ENCODE data around the gene NFKB2.

The NFKB2 gene

DNA sequence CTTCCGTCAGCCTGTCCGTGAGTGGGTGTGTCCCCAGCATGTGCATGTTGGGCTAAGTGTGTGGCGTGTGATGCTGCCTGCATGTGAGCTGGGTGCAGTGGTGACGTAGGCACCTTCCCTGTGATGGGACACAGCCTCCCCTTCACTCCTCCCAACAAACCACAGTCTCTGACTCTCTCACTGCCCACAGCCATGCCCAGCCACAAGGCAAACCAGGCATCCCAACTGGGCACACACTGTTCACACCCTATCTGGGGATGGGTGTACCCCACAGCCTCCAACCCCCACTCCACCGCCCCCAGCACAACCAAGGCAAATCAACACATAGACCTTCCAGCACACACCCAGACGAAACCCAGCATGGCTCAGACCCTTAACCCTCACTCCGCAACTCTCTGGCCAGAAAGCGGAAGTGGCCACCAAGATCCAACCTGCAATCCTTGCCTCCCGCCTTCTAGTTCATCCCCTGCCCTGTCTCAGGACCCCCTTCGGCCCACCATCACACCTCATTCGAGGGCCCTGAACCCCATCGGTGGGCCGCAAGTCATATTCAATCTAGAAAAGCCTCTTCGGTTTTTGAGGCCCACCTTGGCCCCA is 12.7 kb downstream of the NFKB2 start:
- H3K27me3 Mint-ChIP-seq (ENCODE audit: low read depth, poor library complexity), result peaks cover 72% of the 10 kb centered on the region
- no peak overlapping the region for H3K27ac Mint-ChIP-seq
- H3K4me3 Mint-ChIP-seq, result peak overlapping the region; percentile 64
- no peaks in the 10 kb centered on the region for H3K36me3 Mint-ChIP-seq (ENCODE audit: low read depth)
- TF ChIP-seq, protein P1, sequence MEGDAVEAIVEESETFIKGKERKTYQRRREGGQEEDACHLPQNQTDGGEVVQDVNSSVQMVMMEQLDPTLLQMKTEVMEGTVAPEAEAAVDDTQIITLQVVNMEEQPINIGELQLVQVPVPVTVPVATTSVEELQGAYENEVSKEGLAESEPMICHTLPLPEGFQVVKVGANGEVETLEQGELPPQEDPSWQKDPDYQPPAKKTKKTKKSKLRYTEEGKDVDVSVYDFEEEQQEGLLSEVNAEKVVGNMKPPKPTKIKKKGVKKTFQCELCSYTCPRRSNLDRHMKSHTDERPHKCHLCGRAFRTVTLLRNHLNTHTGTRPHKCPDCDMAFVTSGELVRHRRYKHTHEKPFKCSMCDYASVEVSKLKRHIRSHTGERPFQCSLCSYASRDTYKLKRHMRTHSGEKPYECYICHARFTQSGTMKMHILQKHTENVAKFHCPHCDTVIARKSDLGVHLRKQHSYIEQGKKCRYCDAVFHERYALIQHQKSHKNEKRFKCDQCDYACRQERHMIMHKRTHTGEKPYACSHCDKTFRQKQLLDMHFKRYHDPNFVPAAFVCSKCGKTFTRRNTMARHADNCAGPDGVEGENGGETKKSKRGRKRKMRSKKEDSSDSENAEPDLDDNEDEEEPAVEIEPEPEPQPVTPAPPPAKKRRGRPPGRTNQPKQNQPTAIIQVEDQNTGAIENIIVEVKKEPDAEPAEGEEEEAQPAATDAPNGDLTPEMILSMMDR (IDR thresholded peaks at IDR 0.05), result no peak
- no peak for DNase-seq
- H3K4me1 Mint-ChIP-seq, result peaks cover 31% of the 10 kb centered on the region
- H3K9me3 Mint-ChIP-seq, result no peaks in the 10 kb centered on the region

GRCh38 chr10:102408728-102409603 is 13.5 kb downstream of the NFKB2 start:
- no peak overlapping the region for H3K27ac Mint-ChIP-seq
- DNase-seq, result peak; percentile 75
- peak overlapping the region; percentile 79 for H3K4me3 Mint-ChIP-seq
- TF ChIP-seq, protein P1 (IDR thresholded peaks at IDR 0.05), result no peak
- H3K27me3 Mint-ChIP-seq (ENCODE audit: low read depth, poor library complexity), result peaks cover 79% of the 10 kb centered on the region
- no peaks in the 10 kb centered on the region for H3K9me3 Mint-ChIP-seq
- H3K36me3 Mint-ChIP-seq (ENCODE audit: low read depth), result no peaks in the 10 kb centered on the region
- H3K4me1 Mint-ChIP-seq, result peaks cover 32% of the 10 kb centered on the region

DNA sequence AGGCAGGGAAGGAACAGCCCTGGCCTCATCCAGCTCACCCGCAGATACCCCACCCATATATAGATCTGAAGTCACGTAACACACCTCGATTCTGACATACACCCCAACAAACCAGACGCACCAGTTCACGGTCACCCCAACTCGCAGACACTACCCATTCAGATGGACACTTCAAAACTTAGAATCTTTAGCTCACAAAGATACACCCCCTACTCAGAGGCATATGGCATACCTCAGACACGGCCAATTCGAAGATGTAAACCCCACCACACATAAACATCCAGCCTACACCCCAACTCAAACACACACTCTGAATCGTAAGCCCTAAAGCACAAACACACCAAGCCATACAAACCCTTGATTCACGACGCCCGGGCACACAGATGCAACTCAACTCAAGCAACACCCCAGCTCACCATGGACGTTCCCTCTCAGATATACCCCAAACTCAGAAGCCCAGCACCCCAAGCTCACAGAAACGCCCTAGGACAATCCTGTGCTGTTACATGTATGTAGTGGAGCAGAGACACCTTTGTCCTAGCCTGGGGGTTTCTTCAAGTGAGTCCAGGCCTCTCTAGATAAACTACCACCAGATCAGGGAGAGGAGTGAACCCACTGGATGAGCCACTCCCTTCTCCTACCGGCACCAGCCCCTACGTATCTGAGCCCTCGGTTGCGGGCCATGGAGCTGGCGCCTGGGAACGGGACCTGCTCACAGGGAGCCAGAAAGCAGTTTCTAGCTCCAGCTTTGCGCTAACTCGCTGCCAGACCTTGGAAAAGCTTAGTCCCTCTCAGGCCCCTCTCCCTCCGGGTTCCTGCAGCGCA is 14.3 kb downstream of the NFKB2 start:
- Mint-ChIP-seq H3K9me3 (no peaks in the 10 kb centered on the region), H3K4me1 (peaks cover 32% of the 10 kb centered on the region)

DNA sequence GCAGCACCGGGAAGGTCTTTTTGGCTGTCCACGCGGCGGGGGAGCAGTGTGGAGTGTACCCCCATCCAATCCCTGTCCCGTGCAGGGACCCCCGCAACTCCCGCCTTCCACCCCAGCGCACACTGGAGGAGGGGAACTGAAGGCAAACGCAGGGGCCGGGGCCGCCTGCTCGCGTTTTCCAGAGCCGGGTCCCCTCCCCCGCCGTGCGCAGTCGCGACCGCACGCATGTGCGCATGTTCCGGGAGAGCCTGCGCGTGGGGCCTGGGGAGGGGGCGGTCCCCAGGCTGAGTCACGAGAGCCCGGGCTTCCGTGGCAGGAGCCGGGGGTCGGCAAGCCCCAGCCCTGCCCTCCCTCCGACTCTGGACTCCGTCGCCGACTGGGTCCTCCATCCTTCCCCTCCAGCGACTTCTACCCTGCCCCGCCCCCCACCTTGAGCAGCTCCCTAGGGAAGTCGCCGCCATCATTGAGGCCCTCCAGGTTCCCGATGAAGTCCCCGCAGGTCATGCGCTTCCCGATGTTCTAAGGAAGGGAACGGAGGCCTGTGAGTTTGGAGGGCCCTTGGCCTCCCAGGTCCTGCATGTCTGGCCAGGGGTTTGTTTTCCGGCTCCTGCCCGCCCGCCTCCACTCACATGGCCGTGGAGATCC is 15.0 kb downstream of the NFKB2 start:
- H3K27me3 Mint-ChIP-seq (ENCODE audit: low read depth, poor library complexity), result peaks cover 89% of the 10 kb centered on the region
- H3K36me3 Mint-ChIP-seq (ENCODE audit: low read depth), result no peaks in the 10 kb centered on the region
- H3K4me1 Mint-ChIP-seq, result peaks cover 32% of the 10 kb centered on the region
- peak; percentile 64 for DNase-seq
- TF ChIP-seq, protein P1 (IDR thresholded peaks at IDR 0.05), result no peak
- no peaks in the 10 kb centered on the region for H3K9me3 Mint-ChIP-seq
- peak overlapping the region; percentile 79 for H3K4me3 Mint-ChIP-seq
- no peak overlapping the region for H3K27ac Mint-ChIP-seq

More for the DNA sequence above, 14.3 kb downstream of the NFKB2 start:
- TF ChIP-seq, protein P1 (IDR thresholded peaks at IDR 0.05), result no peak
- Mint-ChIP-seq H3K4me3 (peak overlapping the region; percentile 79), H3K27ac (no peak overlapping the region), H3K27me3 (ENCODE audit: low read depth, poor library complexity) (peaks cover 88% of the 10 kb centered on the region), H3K36me3 (ENCODE audit: low read depth) (no peaks in the 10 kb centered on the region)
- peak; percentile 26 for DNase-seq

DNA sequence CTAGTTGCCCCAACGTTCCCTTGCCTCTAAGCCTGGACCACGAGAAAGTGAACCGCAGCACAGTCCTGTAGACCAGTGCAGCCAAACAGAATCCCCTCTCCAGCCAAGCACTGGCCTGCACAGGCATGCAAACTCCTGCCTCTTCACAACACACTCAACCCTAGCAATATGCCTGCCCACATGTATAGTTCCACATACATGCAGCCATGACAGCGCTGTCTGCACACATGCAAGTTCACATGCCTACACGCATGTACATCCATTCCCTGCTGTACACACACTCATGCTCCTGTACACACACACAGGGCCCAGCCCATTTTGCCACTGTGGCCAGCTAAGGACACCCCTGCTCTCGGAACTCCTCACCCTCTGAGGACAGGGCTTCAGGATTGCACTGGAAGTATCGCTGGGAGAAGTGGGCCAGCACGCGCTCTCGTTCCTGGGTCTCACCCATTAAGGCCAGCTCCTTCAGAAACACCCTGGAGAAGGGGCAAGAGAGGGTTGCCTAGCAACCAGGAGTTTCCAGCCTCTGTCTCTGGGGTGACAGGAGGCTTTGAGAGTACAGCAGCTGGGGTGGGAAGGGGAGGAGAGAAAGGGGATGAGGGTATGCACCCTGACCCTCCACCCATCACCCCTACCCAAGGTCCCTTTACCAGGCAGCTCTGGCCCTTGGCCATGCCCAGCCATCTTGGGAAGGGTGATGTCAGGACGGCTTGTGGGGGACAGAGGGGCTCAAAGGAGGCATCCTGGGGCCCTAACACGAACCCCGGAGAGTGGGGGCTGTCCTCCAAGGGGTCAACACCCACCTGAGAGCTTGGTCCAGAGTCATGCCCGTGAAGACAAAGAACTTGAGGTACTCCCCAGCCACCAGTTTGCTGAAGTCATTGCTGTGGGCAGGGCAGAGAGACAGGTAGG is 16.1 kb downstream of the NFKB2 start:
- TF ChIP-seq, protein P1 (IDR thresholded peaks at IDR 0.05), result no peak
- H3K9me3 Mint-ChIP-seq, result no peaks in the 10 kb centered on the region
- no peak for DNase-seq
- H3K4me3 Mint-ChIP-seq, result peak overlapping the region; percentile 75
- H3K36me3 Mint-ChIP-seq (ENCODE audit: low read depth), result no peaks in the 10 kb centered on the region
- peaks cover 88% of the 10 kb centered on the region for H3K27me3 Mint-ChIP-seq (ENCODE audit: low read depth, poor library complexity)
- no peak overlapping the region for H3K27ac Mint-ChIP-seq
- H3K4me1 Mint-ChIP-seq, result peaks cover 32% of the 10 kb centered on the region
